Measurements from ENCODE around the gene CDK9. TPM values are rescaled to one million over a fixed set of nuclear protein-coding genes. Genes with fewer than 3 reads are reported as not detected.

The CDK9 gene
- 39.1 and 42.0 TPM in 2 replicates for total RNA-seq

DNA sequence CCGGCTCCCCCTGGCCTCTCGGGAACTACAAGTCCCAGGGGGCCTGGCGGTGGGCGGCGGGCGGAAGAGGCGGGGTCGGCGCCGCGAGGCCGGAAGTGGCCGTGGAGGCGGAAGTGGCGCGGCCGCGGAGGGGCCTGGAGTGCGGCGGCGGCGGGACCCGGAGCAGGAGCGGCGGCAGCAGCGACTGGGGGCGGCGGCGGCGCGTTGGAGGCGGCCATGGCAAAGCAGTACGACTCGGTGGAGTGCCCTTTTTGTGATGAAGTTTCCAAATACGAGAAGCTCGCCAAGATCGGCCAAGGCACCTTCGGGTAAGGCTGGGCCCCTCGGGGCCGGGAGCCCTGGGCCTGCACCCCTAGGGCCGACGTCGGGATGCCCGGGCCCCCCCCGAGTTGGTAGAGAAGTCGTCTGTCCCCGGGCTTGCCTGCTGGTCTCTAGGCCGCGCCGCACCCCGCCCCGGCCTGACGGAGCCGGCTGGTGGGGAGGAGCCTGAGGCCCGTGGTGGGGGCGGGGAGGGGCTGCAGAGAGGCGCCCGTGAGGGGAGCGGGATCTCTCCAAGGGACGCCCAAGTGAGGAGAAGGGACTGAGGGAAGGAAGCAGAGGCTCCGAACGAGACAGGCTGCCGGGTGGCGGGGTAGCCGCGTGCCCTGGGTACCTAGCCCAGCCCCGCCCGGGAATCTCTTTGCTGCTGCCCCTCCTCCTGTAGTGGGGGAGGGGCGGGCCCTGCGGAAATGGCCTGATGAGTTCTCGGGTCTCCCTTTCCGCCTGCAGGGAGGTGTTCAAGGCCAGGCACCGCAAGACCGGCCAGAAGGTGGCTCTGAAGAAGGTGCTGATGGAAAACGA is at the start of gene CDK9:
Gene CDK9 (plus strand): TSS at position 102 of the 840 bp plus-strand sequence. CDS start 115 bp downstream, at position 217.

DNA sequence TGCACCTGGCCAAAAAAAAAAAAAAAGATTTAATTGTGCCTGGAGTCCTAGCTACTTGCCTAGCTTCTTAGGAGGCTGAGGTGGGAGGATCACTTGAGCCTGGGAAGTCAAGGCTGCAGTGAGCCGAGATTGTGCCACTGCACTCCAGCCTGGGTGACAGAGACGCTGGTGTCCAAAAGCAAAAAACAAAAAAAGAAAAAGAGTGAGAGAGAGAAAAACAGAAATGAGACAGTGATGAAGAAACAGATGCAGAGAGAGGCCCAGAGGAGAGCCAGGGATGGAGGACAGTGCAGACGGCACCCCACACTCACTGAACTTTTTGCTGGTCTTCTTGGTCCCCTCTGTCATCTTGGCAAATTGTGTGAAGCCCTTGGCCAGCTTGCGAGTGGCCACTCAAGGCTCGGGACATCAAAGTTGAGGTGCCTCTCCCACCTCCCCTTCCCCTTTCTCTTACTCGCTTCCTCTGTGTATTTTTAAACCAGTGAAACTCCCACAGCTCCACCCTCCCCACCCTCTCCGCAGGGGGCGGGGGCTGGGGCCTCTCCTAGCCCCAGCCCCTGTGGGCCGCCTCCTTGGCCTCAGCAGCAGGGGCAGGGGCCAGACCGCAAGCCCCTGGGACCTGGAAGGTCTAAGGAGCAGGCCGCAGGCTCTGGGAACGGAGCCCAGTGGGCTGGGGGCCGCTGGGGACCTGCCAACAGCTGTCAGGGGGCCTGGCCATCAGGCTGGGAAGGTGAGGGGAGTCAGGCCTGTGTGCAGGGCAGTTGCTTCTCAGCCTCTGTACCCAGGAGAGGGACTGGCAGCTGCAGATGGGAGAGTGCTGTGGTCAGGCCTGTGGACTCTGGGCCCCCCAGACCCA is 7.3 kb upstream of the CDK9 start, which contains the start of gene SH2D3C:
Gene SH2D3C (minus strand): TSS at position 387 of the 856 bp plus-strand sequence. CDS start 39 bp downstream, at position 348.

DNA sequence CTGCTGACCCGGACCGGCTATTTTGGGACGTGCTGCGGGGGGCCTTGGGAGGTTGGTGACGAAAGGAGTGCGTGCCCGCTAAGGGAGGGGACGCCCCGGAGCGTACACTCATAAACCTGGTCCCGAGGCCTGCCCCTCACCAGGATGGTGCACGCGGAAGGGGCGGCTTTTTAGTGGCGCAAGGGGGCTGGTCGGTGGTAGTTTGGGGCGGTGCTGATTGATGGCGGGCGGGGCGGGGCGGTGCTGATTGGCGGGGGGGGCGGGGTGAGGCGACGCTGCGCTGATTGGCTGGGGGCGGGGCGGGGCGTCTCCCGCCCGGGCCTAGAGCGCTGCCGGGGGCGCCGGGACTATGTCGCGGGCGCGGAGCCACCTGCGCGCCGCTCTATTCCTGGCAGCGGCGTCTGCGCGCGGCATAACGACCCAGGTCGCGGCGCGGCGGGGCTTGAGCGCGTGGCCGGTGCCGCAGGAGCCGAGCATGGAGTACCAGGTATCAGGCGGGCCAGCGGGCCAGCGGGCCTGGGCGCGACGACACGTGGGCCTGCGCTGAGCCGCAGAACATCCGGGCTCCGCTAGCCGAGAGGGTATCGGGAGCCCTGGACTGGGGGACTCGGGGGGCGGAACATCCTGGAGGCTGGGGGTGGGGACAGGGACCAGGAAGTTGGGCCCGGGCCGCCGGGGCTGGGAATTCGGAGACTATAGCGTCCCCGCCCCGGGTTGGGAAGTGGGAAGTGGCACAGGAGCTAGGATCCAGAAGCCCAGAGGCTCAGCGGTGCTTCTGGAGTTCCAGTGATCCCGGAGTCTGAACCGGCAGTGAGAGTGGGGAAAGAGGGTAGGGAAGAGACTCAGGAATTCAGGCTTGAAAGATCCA is 17.0 kb downstream of the CDK9 start, which contains the start of gene FPGS:
Gene FPGS (plus strand): TSS at position 307 of the 868 bp plus-strand sequence. CDS start 43 bp downstream, at position 350.

Other genes starting within 250 kb of the CDK9 start
- 16.0 and 16.8 TPM in 2 replicates for gene STXBP1, start 173.8 kb upstream of the CDK9 start, total RNA-seq
- gene CFAP157, start 79.0 kb upstream of the CDK9 start, total RNA-seq = 0.06 and 0.13 TPM in 2 replicates
- gene PTRH1, start 70.4 kb upstream of the CDK9 start, total RNA-seq = 33.9 and 36.9 TPM in 2 replicates
- gene TTC16, start 70.0 kb upstream of the CDK9 start, total RNA-seq = 0.06 and 0.13 TPM in 2 replicates
- 2.3 and 2.8 TPM in 2 replicates for gene TOR2A, start 50.7 kb upstream of the CDK9 start, total RNA-seq
- gene SH2D3C, start 7.4 kb upstream of the CDK9 start, total RNA-seq = 1.1 and 2.0 TPM in 2 replicates
- gene FPGS, start 16.8 kb downstream of the CDK9 start, total RNA-seq = 73.4 and 76.9 TPM in 2 replicates
- gene ENG, start 68.6 kb downstream of the CDK9 start, total RNA-seq = 31.2 and 69.0 TPM in 2 replicates
- 75.6 and 90.4 TPM in 2 replicates for gene AK1, start 91.6 kb downstream of the CDK9 start, total RNA-seq
- 50.1 and 58.8 TPM in 2 replicates for gene ST6GALNAC6, start 113.6 kb downstream of the CDK9 start, total RNA-seq
- gene ST6GALNAC4, start 131.0 kb downstream of the CDK9 start, total RNA-seq = 23.9 and 33.3 TPM in 2 replicates
- gene PIP5KL1, start 144.7 kb downstream of the CDK9 start, total RNA-seq = 0.66 and 0.81 TPM in 2 replicates
- gene DPM2, start 151.8 kb downstream of the CDK9 start, total RNA-seq = 9.6 and 11.1 TPM in 2 replicates
- gene EEIG1, start 195.0 kb downstream of the CDK9 start, total RNA-seq = 13.5 and 18.7 TPM in 2 replicates

All from aortic smooth muscle cell (primary cell).